Activated CD4-positive, alpha-beta T cell treated with anti-CD3 and anti-CD28 coated beads, Interleukin-2, amount 50 U/mL, for 16 hours (primary cell): ENCODE data around the gene SP110.
"Not testable (repeated sequence)": the region's sequence is repeated elsewhere in the genome, so short reads cannot be mapped to it uniquely, and the experiment has no call there.

ENCODE experiments used
- DNase-seq: peaks from one replicate; pipeline ENCODE4 v3.0.0-alpha.2; 2020

Gene SP110

GRCh38 chr2:230219419-230220331, at the start of gene SP110:
TSS of gene SP110 (minus strand) at chr2:230219984. CDS start at chr2:230216927, 3,057 bp downstream.
- peak; percentile 90 for DNase-seq

GRCh38 chr2:230268606-230269243, 48.9 kb upstream of the SP110 start:
- DNase-seq = peak; percentile 63

GRCh38 chr2:230267556-230267955, 47.8 kb upstream of the SP110 start:
- DNase-seq = peak; percentile 66

GRCh38 chr2:230267059-230267458, 47.3 kb upstream of the SP110 start:
- no peak for DNase-seq

- DNase-seq = no peak
These were observed 46.9 kb upstream of the SP110 start for GRCh38 chr2:230266638-230267037.

- DNase-seq = not testable (repeated sequence)
These were observed 45.2 kb upstream of the SP110 start for GRCh38 chr2:230264945-230265344.

- no peak for DNase-seq
These were observed 42.5 kb upstream of the SP110 start for GRCh38 chr2:230262246-230262645.

GRCh38 chr2:230258483-230258882, 38.7 kb upstream of the SP110 start:
- DNase-seq = no peak

GRCh38 chr2:230256733-230257332, 37.0 kb upstream of the SP110 start:
- DNase-seq = peak; percentile 66

- peak; percentile 86 for DNase-seq
These were observed 34.5 kb upstream of the SP110 start for GRCh38 chr2:230254152-230254881.

- DNase-seq = no peak
These were observed 30.4 kb upstream of the SP110 start for GRCh38 chr2:230250231-230250630.

GRCh38 chr2:230246206-230246605, 26.4 kb upstream of the SP110 start:
- no peak for DNase-seq

- DNase-seq = no peak
These were observed 24.4 kb upstream of the SP110 start for GRCh38 chr2:230244211-230244610.

GRCh38 chr2:230234845-230235244, 15.1 kb upstream of the SP110 start:
- DNase-seq = peak; percentile 87

- DNase-seq = peak; percentile 44
These were observed 14.4 kb upstream of the SP110 start for GRCh38 chr2:230234122-230234722.

GRCh38 chr2:230231251-230231650, 11.5 kb upstream of the SP110 start:
- DNase-seq = no peak

GRCh38 chr2:230230496-230231200, 10.9 kb upstream of the SP110 start:
- DNase-seq = peak; percentile 49

- DNase-seq = peak; percentile 74
These were observed 10.3 kb upstream of the SP110 start for GRCh38 chr2:230230087-230230486.

GRCh38 chr2:230227216-230227615, 7.4 kb upstream of the SP110 start:
- no peak for DNase-seq

GRCh38 chr2:230226051-230226551, 6.3 kb upstream of the SP110 start:
- no peak for DNase-seq

GRCh38 chr2:230225486-230225885, 5.7 kb upstream of the SP110 start, which contains the start of gene SP140:
TSS of gene SP140 (plus strand) at chr2:230225736. CDS start at chr2:230225845, 109 bp downstream.
- DNase-seq = peak; percentile 94

- DNase-seq = no peak
These were observed 4.7 kb upstream of the SP110 start for GRCh38 chr2:230224458-230224857.
